GM10266 (cell line): ENCODE results near the gene SRPX.

Experiments used
- DNase-seq: peaks from one replicate; pipeline ENCODE4 v3.0.0; 2012; ENCODE audit errors: extremely low spot score
- TF ChIP-seq, protein P1 (sequence below): IDR thresholded peaks from 2 replicates; pipeline ENCODE4 v1.5.1; 2012; ENCODE audit warnings: mild to moderate bottlenecking, low read depth; ENCODE audit not compliant: control insufficient read depth, insufficient read depth; ENCODE audit errors: missing control alignments

The SRPX gene

DNA sequence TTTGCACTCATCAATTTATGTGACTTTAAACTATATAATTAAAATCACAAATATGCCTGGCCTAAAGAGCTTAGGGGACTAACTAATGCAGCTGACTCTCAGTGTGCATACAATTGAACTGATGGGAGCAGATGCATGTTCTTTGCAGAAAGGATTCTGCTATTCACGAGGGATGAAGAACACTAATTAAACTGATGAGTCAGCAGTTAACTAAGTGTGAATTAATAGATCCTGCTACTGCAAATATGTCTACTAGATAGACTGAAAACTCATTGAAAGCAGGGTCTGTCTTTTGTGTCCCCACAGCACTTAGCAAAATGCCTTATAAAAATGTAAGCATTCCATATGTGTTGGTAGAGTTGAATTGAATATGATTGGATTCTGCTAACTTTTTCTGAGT is 104.0 kb downstream of the SRPX start:
- no peak for DNase-seq
- TF ChIP-seq, protein P1, sequence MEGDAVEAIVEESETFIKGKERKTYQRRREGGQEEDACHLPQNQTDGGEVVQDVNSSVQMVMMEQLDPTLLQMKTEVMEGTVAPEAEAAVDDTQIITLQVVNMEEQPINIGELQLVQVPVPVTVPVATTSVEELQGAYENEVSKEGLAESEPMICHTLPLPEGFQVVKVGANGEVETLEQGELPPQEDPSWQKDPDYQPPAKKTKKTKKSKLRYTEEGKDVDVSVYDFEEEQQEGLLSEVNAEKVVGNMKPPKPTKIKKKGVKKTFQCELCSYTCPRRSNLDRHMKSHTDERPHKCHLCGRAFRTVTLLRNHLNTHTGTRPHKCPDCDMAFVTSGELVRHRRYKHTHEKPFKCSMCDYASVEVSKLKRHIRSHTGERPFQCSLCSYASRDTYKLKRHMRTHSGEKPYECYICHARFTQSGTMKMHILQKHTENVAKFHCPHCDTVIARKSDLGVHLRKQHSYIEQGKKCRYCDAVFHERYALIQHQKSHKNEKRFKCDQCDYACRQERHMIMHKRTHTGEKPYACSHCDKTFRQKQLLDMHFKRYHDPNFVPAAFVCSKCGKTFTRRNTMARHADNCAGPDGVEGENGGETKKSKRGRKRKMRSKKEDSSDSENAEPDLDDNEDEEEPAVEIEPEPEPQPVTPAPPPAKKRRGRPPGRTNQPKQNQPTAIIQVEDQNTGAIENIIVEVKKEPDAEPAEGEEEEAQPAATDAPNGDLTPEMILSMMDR, result no peak

DNA sequence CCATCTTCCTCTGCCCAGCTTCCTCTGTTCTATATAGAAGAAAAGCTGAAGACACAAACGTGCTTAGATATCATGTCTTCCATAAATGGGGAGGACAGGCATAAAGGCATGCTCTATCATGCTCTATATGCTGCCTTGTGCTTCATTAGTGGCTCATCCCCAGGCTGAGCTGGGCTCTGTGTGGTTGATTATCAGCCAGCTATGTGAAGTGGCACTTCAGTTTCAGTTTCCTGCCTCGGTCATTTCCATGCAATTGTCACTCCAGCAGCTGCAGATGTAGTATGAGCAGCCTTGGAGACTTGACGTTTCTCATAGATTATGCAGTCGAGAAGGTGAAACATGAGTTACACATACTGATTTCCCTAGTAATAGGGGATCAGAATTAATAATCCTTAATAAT is 108.1 kb downstream of the SRPX start:
- no peak for DNase-seq
- TF ChIP-seq, protein P1, result no peak

DNA sequence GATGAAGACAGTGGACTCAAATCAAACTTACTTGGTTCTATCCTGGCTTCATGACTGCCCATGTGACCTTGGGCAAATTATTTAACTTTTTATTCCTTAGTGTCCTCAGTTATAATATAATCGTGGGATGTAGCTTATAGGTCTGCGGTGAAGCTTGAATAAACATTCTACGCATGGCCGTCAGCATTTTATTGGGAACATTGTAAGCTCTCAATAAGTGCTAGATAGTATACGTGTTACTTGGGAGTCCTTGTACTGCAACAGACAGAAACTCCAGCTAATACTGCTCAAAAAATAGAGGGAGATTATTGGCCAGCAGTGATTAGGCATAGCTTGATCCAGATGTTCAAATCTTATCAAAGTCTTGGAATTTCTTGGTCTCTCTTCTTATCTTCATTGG is 109.5 kb downstream of the SRPX start:
- TF ChIP-seq, protein P1, result no peak
- no peak for DNase-seq

DNA sequence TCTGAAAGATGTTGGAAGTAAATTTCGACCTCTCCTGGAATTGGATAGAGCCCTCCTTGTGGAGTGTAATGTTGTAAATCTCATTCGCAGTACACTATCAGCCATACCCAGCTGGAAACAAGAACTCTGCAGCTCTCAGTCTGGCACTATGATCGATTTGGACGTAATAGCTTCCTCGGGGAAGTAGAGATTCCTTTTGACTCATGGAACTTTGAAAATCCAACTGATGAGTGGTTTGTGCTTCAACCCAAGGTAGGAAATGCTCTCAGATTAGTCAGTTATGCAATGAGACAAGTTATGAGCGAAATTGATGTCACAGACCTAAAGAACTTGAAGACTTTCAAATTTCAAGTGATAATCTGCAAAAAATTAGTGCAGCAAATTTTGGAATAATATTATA is 110.4 kb downstream of the SRPX start:
- TF ChIP-seq, protein P1, result no peak
- no peak for DNase-seq

DNA sequence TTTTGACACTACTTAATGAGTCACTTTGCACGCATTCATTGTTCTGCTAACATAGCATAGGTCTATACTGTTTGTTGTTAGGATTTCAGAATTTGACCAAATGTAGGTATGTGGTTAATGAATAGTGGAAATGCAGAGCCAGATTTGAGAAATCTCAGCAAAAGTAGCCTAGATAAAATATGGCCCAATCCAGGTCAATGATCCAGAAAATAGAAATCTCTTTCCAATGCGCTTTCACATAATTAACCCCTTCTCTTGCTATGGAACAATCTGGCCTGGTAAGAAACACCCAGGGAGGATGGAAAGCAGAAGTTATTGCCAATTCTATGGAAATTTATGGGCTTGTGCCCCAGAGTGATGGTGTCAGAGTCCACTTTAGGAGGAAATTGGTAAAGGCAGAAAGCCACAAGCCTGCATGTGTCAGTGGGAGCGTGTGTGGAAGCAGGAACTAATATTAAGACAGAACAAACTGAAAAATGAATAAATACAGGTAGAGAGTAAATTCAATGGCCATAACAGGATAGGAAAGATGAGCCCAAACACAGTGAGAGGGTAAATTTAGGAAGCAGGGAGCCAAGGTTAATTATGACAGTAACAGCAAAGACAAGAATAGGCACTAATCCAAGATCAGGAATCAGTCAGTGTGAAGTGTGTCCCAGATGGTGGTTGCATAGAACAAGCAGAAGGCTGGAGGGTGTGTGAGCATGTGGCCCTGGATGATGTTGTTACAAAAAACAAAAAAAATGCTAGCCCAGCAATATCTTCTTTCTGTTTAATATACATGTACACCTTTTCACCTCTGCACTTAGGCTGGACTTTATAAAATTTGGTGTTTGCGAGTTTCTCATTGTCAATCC is 111.4 kb downstream of the SRPX start:
- TF ChIP-seq, protein P1, result no peak
- DNase-seq, result no peak

DNA sequence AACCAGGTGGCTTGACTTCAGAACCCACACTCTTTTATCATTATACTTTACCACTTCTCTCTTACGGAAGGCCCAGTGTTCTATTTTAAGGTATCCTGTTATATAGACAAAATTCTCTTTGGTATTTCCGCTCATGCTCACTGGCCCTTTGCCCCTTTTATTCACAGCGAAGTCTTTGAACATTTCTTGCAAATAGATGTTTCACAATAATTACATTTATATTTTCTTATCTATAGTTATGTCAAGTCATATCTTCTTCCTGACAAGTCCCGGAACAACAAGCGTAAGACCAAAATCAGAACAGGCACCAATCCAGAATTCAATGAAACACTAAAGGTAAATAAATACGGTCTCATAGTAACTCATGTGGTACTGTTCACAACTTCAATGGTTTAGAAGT is 112.3 kb downstream of the SRPX start:
- TF ChIP-seq, protein P1, result no peak
- DNase-seq, result no peak

DNA sequence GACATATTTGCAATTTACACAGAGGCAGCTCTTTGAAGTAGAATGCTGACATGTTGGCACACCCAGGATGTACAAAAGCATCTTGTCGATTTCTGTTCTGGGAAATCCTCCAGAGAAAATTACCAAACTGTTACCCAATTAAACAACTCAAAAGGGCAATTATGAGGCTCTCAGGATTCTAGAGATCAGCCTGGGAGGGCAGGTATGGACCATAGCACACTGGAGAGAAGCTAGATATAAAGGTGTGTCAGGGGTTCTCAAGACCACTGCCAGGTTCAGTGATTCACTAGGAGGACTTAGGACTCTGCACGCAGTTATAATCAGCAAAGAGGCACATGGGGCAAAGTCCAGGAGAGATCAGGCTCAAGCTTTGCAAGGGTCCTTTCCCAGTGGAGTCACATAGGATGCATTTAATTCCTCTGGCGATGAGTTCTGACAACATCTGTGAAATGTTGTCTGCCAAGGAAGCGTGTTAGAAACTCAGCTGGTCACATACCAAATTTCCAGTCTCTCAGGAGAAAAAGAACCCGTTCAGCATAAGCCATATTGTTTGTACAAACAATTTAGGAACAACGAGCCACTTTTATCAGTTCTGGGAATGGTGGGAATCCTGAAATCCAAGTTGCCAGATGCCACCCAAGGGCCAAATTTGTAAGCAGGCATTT is 113.5 kb downstream of the SRPX start:
- DNase-seq, result no peak
- TF ChIP-seq, protein P1, result no peak
